HG03045 (cell line): ENCODE results near the gene NMS.
"Not testable (repeated sequence)": the region's sequence is repeated elsewhere in the genome, so short reads cannot be mapped to it uniquely, and the experiment has no call there.

ENCODE experiments used
- ATAC-seq: cut with Tn5 transposase; IDR thresholded peaks from one replicate; pipeline ENCODE4 v1.9.1; 2021; ENCODE audit warnings: mild to moderate bottlenecking, moderate library complexity; ENCODE audit not compliant: unreplicated experiment

The NMS gene, protein sequence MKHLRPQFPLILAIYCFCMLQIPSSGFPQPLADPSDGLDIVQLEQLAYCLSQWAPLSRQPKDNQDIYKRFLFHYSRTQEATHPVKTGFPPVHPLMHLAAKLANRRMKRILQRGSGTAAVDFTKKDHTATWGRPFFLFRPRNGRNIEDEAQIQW

DNA sequence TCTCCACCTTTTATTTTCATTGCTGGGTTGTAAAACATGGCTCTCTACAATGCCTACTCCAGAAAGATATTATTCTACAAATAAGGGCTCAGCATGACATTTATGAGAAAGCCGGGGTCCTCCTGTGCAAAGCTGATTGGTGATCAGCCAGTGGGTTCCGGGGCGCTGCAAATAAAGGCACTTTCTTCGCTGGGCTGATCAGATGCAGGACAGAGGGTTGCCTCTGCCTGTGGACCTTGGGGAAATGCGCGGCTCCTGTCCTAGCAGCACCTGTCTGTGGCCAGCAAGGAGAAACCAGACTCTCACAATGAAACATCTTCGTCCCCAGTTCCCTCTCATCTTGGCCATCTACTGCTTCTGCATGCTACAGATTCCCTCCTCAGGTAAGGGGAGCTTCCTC lies at the start of gene NMS:
NMS (plus strand) TSS at position 301 of the 400 bp plus-strand sequence; CDS start at position 308, 7 bp downstream.
- no peak for ATAC-seq

DNA sequence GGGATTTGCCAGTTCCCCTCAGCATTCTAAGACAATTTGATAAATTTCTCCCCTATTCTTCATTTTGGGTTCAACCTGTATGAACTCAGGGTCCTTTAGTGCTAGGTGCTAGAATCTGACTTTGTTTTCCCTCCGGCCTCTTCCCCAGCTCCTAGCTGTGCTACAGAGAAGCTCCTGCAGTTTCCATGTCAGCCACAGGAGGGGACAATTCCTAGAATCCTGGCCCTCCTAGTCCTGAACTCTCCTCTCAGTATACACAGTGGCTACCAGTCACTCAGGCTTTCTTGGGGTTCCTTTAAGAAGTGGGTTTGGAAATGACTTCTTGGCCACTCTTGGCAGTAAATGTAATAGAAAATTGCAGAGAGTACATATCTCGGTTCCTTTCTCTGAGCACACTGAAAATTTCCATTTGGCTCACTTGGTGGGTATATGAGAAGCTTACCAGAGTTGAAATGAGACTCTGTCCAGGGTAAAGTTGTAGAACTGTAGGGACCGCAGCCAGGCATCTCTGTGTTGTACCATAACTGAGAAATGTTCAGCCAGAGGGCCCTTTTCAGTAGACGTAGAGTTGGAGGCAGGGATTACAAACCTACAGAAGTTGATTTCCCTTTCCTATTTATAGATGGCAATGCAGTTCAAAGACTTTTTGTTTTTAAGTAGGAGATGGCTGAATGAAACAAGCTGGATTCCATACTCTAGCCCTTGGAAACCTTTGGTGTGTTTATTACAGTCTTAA lies 47.8 kb upstream of the NMS start:
- no peak for ATAC-seq

DNA sequence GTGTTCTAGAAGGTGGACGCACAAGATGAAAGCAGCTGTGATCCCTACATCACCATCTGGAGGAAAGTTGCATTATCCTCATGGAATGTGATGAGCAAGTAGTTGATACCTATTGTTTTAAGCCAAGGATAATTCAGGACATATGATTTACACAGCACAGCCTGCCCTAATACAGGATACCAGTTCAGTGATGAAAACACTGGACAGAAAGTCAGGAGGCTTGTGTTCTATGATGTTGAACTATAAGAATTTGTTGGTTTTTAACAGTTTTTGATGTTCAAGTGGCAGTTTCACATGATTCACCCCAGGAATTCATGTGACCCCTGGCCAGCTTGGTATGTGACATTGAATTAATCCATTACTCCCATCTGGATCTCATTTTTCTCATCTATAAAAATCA lies 46.7 kb upstream of the NMS start:
- no peak for ATAC-seq

DNA sequence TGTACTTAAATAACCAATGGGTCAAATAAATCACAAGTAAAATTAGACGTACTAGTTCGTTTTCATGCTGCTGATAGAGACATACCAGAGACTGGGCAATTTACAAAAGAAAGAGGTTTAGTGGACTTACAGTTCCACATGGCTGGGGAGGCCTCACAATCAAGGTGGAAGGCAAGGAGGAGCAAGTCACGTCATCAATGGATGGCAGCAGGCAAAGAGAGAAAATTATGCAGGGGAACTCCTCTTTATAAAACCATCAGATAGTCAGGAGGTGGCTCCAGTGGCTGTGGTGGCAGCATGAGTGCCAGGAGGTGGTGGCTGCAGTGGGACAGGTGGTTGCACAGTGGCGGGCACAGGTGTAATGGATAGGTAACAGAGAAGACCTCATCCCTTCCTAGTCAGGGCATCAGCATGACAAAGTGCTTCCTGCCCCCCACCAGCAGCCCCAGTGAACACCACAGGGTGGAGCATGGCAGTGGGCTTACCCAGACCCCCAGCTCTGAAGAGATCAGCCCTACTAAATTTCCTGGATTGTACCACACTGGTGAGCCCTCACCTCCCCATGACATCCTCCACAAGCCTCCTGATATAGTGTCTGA lies 45.9 kb upstream of the NMS start:
- ATAC-seq: no peak

DNA sequence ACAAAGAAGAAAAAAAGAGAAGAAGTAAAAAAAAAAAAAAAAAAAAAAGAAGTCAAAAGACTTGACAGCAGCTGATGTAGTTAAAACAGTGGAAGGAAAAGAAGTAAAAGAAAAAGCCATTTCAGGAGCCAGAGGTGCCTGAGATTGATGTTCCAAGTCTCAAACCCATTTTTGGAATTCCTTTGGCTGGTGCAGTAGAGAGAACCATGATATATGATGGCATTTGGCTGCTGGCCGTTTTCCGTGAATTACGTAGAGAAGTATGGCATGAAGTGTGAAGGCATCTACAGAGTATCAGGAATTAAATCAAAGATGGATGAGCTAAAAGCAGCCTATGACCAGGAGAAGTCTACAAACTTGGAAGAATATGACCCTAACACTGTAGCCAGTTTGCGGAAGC lies 45.2 kb upstream of the NMS start:
- no peak for ATAC-seq

DNA sequence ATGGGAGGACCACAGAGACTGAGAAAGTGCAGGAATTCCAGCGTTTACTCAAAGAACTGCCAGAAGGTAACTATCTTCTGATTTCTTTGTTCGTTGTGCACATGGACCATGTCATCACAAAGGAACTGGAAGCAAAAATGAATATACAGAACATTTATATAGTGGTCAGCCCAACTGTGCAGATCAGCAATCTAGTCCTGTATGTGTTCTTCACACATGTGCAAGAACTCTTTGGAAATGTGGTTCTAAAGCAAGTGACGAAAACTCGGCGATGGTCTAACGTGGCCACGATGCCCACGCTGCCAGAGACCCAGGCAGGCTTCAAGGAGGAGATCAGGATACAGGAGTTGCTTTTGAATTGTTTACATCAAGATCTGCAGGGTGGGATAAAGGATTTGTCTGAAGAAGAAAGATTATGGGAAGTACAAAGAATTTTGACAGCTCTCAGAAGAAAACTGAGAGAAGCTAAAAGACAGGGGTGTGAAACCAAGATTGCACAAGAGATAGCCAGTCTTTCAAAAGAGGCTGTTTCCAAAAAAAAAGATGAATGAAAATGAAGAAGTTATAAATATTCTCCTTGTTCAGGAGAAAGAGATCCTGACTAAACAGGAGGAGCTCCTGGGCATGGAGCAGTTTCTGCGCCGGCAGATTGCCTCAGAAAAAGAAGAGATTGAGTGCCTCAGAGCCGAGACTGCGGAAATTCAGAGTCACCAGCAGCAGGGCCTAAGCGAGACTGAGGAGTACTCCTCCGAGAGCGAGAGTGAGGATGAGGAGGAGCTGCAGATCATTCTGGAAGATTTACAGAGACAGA lies 44.5 kb upstream of the NMS start:
- no peak for ATAC-seq

DNA sequence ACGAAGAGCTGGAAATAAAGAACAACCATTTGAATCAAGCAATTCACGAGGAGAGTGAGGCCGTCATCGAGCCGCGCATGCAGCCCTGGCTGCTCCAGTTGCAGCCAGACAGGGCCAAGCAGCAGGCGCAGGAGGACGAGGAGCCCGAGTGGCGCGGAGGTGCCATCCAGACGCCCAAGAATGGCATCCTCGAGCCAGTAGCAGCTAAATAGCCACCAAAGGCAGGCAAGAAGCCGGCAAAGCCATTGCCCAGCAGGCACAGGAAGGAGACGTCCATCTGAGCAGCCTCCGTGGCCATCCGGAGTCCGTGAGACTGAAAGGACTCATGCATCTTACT lies 43.9 kb upstream of the NMS start:
- ATAC-seq: no peak

DNA sequence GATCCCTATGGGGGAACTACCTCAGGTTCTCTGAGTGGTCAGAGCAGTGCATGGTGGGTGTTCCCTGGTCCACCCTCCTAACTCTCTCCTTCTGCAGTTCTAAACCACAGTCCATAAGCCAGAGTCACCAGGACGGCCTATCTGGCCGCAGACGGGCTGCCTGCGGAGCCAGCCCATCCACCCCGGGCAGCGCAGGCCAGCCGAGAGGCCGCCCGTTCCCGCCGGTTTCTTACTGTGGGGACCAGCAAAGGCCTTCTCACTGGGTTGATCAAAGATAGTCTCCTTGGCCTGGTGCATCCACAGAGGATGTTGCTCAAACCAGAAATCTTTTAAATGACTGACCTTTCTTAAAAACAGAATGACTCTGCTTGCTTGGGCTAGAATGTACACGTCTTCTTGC lies 43.2 kb upstream of the NMS start:
- ATAC-seq: no peak

DNA sequence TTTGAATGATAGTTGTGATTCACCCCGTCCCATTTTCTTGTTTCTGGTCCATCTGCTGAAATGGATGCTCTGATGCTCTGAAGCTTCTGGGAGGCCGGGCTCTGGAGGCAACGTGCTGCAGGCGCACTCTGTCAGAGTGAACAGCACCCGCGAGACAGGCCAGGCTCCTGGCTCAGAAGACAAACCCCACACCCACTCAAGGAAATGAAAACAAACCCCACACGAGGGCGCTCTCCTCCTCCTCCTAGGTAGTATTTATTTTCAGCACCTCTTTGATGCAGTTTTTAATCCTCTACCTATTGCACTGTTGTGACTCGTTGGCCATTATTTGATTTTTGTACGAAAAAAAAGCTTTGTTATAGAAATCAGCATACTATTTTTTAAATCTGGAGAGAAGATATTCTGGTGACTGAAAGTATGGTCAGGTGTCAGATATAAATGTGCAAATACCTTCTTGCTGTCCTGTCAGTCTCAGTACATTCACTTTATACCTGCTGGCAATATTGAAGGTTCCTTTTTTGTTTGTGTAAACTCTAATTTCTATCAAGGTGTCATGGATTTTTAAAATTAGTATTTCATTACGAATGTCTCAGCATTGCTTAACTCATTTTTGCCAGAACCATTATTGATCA lies 42.5 kb upstream of the NMS start:
- no peak for ATAC-seq

DNA sequence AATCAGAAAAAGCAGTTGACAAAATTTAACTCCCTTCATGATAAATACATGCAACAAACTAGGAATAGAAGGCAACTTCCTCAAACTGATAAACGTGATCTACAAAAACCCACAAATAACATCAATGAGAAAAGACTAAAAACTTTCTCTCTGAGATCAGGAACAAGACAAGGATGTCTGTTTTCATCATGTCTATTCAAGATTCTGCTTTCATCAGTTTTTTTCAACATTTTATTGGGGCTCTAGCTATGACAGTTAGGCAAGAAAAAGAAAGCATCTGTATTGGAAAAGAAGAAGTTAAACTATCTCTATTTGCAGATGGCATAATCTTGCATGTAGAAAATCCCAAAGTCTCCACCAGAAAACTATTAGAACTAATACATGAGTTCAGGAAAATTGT lies 40.6 kb upstream of the NMS start:
- no peak for ATAC-seq

DNA sequence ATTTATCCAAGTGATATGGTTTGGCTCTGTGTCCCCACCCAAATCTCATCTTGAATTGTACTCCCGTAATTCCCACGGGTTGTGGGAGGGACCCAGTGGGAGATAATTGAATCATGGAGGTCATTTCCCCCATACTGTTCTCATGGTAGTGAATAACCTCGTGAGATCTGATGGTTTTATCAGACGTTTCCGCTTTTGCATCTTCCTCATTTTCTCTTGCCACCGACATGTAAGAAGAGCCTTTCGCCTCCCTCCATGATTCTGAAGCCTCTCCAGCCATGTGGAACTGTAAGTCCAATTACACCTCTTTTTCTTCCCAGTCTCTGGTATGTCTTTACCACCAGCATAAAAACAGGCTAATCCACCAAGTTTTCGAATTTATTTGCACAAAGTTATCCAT lies 32.5 kb upstream of the NMS start:
- no peak for ATAC-seq

DNA sequence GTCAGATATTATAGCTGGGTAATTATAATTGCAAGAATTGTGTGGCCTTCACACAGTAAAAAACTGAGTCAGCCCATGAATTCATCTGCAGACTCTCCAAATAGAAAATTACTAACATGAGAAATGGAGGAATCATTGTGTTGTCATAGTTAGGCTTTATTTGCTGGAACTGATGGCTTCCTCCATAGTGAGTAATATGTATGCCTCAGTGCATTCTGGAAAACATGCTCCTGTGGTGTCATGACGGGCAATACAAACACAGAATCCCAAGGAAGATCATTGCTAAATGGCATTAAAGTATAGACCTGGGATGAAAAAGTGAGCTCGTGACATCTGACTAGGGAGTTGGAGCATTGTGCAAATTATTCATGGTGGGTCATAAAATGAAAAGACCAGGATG lies 23.6 kb upstream of the NMS start:
- ATAC-seq: no peak

DNA sequence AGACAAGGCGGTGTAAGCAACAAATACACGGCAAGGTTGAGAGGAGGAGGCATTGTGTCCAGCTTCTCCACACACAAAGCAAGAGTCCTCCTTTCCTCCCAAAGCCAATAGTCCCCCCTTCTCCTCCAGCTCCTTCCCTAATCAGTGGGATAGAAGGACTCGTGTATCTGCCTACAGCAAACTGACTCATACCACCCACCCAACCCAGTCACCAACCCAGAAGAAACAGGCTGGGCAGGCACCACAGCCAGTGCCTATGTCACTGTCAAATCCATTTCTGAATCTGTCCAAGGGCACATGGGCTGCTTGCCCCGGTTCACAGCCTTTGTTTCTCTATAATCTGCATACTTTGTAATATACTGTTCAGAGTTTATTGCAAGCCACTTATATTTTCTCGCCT lies 19.2 kb upstream of the NMS start:
- ATAC-seq: no peak

DNA sequence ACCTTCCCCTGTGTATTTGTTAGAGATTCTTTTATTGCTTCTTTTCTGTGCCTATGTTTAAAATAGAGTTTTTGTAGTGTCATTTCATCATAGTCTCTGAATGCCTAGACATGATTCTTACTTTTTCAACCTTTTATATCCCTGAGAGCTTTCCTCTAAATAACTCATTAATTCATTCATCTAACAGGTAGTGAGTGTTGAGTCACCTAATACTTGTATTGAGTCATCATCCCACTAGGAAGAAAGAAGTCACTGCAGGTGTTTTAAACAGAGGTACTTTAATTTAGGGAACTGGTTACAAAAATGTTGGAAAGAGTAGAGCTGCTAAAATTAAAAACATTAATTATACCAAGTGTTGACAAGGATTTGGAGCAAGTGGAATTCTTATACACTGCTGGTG lies 18.5 kb upstream of the NMS start:
- no peak for ATAC-seq

DNA sequence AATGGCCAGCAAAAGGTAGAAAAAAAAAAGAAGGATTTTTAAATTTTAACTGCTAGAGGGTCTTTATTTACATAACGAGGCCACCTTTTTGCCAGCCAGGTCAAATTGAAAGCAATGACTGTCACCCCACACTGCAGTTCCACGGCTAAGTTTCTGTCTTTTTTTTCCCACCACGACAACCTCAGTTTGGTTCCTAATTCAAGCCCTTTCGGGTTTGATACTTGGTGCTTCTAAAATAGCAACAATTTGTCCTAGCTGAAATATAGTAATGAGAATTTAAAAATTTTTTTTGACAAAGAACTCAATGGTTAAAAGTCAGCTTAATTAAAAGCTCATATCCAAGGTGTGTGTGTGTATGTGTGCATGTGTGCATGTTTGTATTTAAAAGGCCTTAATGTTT lies 16.4 kb upstream of the NMS start:
- ATAC-seq: no peak

DNA sequence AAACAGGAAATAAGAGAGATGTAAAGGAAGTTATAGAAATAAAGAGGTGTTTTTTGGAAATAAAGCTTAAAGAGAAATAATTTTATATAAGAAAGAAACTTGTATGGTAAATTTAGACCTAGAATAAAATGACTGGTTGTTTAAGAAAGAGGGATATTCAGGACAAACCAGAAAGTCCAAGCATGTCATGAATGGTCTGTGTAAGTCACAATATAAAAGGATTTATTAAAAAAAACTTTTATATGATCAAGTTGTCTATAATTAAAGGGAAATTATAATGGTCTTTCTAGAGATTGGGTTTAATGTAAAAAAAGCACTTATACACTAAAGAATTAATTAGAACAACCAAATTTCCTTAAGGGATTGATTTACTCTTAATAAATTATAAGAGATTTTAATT lies 13.9 kb upstream of the NMS start:
- not testable (repeated sequence) for ATAC-seq

DNA sequence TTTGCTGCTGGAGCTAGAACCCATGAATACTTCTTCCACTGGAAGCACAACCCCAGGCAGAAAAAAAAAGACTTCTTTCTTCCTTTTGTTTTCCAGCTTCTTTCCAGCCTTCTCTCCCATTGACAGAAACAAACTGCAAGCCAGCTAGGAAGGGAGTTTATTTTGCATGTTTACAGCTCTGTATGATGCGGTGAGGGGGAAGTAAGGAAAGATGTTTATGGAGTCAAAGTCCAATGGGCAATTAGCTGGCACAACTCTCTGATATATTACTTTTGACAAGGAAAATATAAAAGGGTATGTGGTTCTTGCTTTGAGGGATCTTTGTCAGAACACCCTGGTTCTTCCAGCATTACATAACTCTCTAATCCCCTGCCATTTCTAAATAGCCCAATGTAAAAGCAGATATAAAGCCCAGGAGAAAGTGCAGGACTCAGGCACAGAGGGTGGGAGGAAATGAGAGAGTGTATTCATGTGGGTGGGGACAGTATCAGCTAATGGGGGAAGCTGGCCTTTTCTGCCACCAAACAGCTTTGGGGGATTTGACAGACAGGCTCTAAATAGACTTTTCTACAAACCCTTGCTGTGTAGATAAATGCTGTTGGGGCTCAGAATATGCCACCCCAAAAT lies 9.3 kb upstream of the NMS start:
- no peak for ATAC-seq

DNA sequence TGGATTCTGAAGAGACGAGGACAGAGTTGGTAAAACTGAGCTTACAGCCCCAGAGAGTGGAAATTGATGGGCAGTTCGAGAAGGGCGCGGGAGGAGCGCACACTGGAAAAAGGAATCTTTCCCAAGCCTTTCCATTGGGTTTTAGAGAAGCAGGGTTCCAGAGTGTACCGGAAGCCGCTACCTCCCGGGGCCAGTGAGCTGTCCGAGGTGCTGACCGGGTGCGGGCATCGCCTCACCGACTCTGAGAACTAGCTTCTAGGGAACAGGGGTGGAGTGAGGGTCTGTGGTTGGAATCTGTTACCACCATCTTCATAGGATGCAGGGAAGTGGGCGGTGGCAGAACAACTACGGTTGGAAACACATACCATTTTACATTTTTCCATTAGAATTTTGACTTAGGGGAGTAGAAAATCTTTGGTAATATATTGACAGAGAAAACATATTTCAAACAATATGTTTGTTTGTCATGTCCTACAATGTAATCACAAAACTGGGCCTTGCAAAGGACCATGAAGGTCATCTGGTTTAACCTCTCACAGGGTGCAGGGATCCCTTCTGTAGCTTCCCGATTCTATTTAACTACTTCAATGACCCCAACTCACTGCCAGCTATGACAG lies 724 bp downstream of the NMS start:
- ATAC-seq: no peak

DNA sequence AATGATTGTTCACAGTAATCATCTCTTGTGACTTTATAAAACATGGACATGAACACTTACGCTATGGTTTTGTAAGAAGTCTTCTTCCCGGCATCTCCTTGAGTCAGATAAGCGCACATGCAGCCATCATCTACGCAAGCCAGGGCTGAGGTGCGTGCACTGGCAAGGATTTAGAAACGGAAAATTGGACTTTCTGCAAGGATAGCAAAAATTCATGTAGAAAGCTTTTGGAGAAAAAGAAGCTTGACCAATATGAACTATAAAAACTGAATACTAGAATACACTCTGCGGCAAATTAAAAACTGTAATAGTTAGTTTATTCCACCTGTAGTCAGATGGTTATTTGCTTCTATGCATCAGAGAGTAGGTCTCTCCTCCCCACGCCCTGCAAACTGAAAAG lies 6.3 kb downstream of the NMS start:
- ATAC-seq: no peak

DNA sequence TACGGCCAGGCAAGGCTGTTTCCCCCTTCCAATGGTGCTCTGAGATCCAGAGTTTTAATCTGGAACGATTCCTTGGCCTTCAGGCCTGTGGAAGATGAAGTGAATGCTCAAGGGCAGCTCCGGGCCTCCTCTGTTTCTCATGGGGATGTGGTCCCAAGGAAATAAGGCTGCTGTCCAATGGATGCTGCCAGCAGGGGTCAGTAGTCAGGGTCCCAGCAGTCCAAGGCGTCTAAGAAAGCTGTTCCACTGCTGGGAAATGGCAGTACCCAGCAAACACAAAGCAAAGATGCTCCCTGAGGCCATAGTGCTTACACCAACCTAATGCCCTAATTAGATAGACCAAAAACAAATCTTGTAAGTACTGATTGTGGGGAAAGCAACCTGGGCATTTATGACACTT lies 12.5 kb downstream of the NMS start:
- no peak for ATAC-seq

DNA sequence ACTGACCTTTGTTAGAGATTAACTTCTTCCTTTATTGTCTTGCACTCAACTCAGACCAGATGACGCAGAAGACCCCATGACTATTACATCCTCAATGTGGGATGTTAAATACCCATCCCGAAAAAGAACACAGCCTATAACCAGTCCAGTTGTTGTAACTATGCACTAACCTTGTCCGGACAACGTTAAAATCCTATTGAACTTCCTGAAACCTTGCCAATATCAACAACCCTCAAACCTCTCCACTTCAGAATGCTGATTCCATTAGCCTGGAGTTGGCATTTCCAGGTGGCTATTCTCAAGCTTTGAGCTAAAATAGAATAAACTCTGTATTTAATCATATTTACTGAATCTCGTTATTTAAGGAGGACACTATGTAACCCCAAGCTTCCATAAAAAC lies 13.6 kb downstream of the NMS start:
- ATAC-seq: no peak
